Neural crest cell (in vitro differentiated cells): ENCODE measurements around the gene POLD3. TPM values are rescaled to one million over a fixed set of nuclear protein-coding genes. Genes with fewer than 3 reads are reported as not detected.

ENCODE experiments used
- DNase-seq: peaks from one replicate; pipeline ENCODE4 v3.0.0; 2021; ENCODE audit warnings: low read depth, mixed read lengths, low spot score
- H3K27ac Mint-ChIP-seq: one replicate; pipeline ENCODE4 v1.8.0; 2021; ENCODE audit warnings: mild to moderate bottlenecking, mixed read lengths; ENCODE audit not compliant: unreplicated experiment
- H3K27me3 Mint-ChIP-seq: 2 replicates; pipeline ENCODE4 v1.8.0; 2021; ENCODE audit warnings: low read depth, mild to moderate bottlenecking, mixed read lengths
- H3K36me3 Mint-ChIP-seq: 2 replicates; pipeline ENCODE4 v1.8.0; 2021; ENCODE audit warnings: low read depth, mild to moderate bottlenecking, mixed read lengths
- H3K4me1 Mint-ChIP-seq: 2 replicates; pipeline ENCODE4 v1.8.0; 2021; ENCODE audit warnings: mixed read lengths
- H3K4me3 Mint-ChIP-seq: one replicate; pipeline ENCODE4 v1.8.0; 2021; ENCODE audit warnings: mild to moderate bottlenecking, mixed read lengths
- H3K9me3 Mint-ChIP-seq: 2 replicates; pipeline ENCODE4 v1.8.0; 2021; ENCODE audit warnings: mixed read lengths
- total RNA-seq: library from RNA; stranded (reverse); gene quantifications from 2 replicates; pipeline ENCODE4 v1.2.1, GENCODE V29; 2021
- TF ChIP-seq, protein P1 (sequence below): fragments of 200-600 bp; sonication (generic); conservative IDR thresholded peaks from 2 replicates; pipeline ENCODE4 v1.5.0; 2021; ENCODE audit warnings: antibody characterized with exemption, mild to moderate bottlenecking

POLD3 gene
- total RNA-seq, 1 donor from 2014 or later: 46.3 TPM

- Mint-ChIP-seq H3K4me1 (peaks cover 17% of the 10 kb centered on the region), H3K27me3 (no peaks in the 10 kb centered on the region), H3K9me3 (no peaks in the 10 kb centered on the region), H3K27ac (peak overlapping the region; percentile 13), H3K36me3 (no peaks in the 10 kb centered on the region), H3K4me3 (no peak overlapping the region)
- DNase-seq: no peak
- TF ChIP-seq, protein P1, sequence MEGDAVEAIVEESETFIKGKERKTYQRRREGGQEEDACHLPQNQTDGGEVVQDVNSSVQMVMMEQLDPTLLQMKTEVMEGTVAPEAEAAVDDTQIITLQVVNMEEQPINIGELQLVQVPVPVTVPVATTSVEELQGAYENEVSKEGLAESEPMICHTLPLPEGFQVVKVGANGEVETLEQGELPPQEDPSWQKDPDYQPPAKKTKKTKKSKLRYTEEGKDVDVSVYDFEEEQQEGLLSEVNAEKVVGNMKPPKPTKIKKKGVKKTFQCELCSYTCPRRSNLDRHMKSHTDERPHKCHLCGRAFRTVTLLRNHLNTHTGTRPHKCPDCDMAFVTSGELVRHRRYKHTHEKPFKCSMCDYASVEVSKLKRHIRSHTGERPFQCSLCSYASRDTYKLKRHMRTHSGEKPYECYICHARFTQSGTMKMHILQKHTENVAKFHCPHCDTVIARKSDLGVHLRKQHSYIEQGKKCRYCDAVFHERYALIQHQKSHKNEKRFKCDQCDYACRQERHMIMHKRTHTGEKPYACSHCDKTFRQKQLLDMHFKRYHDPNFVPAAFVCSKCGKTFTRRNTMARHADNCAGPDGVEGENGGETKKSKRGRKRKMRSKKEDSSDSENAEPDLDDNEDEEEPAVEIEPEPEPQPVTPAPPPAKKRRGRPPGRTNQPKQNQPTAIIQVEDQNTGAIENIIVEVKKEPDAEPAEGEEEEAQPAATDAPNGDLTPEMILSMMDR: no peak
Measured at GRCh38 chr11:74687237-74688023, 95.0 kb downstream of the POLD3 start.

- Mint-ChIP-seq H3K4me1 (peaks cover 17% of the 10 kb centered on the region), H3K9me3 (no peaks in the 10 kb centered on the region), H3K36me3 (no peaks in the 10 kb centered on the region), H3K27me3 (no peaks in the 10 kb centered on the region), H3K4me3 (no peak overlapping the region), H3K27ac (no peak overlapping the region)
- TF ChIP-seq, protein P1: no peak
- no peak for DNase-seq
Measured at GRCh38 chr11:74689666-74690065, 97.3 kb downstream of the POLD3 start.

GRCh38 chr11:74691755-74692154 lies 99.4 kb downstream of the POLD3 start:
- no peaks in the 10 kb centered on the region for H3K36me3 Mint-ChIP-seq
- peaks cover 14% of the 10 kb centered on the region for H3K4me1 Mint-ChIP-seq
- TF ChIP-seq, protein P1: no peak
- no peaks in the 10 kb centered on the region for H3K9me3 Mint-ChIP-seq
- no peak for DNase-seq
- no peak overlapping the region for H3K4me3 Mint-ChIP-seq
- no peaks in the 10 kb centered on the region for H3K27me3 Mint-ChIP-seq
- no peak overlapping the region for H3K27ac Mint-ChIP-seq

Other genes starting within 250 kb of the POLD3 start
- gene PGM2L1, start 194.1 kb upstream of the POLD3 start, total RNA-seq: 15.1 and 16.1 TPM in 2 replicates
- 2.2 and 2.6 TPM in 2 replicates for gene KCNE3, start 125.0 kb upstream of the POLD3 start, total RNA-seq
- gene LIPT2, start 98.9 kb upstream of the POLD3 start, total RNA-seq: 8.6 and 9.6 TPM in 2 replicates
- 0.35 and 0.55 TPM in 2 replicates for gene CHRDL2, start 138.8 kb downstream of the POLD3 start, total RNA-seq
- gene RNF169, start 156.3 kb downstream of the POLD3 start, total RNA-seq: 23.4 and 23.5 TPM in 2 replicates